SK-MEL-5 (cell line): ENCODE measurements around the gene DBP. TPM values are rescaled to one million over a fixed set of nuclear protein-coding genes. Genes with fewer than 3 reads are reported as not detected.
A peak's percentile ranks its signal among the peaks of the same experiment; 100 is the strongest.

Experiments
- DNase-seq: peaks from one replicate; pipeline ENCODE4 v3.0.0-alpha.2; 2016; ENCODE audit warnings: low read depth, low spot score
- in situ Hi-C: cut with HindIII; loops from 2 replicates; pipeline ENCODE4 v1.10.0; 2016; ENCODE audit warnings: low sequenced_read_pairs, high pct_unique_total_duplicates, low pct_unique_long_range_greater_than_20kb
- total RNA-seq: library from RNA; depleted of rRNA; stranded (reverse); fragments of >200 nt; shearing (Covaris generic); gene quantifications from 2 replicates; pipeline ENCODE4 v1.2.3, GENCODE V29; 2014

DBP gene
- total RNA-seq, 1 experiment from 2014 or later: 19.9 TPM

GRCh38 chr19:48646722-48647216, 9.6 kb upstream of the DBP start:
- in situ Hi-C loops: no loop called here
- DNase-seq: no peak

- in situ Hi-C loops: no loop called here
- DNase-seq: peak; percentile 87
Measured at GRCh38 chr19:48646001-48646721, 9.0 kb upstream of the DBP start, which contains the start of gene CA11. CA11 (minus strand) TSS chr19:48646187; CDS start chr19:48645632, 555 bp downstream.

DNA sequence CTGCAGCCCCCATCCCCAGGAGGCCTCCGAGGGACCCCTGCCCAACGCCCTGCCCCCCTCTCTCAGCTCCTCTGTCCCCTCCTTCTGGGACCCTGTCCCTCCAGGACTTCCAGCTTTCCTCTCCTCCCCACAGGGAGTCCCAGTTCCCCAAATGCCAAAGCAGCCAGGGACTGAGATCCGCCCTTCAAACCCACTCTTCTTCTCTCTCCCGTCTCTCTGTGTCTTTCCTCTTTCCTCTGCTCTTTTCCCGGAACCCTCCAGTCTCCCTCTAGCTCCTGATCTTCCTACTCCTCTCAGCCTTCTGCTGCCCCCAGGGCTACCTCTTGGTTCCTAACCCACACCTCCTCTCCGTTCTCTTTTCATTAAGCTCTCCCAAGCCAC, 8.4 kb upstream of the DBP start:
- DNase-seq: peak; percentile 44
- in situ Hi-C loops: no loop called here

GRCh38 chr19:48644839-48645619, 7.8 kb upstream of the DBP start:
- peak; percentile 79 for DNase-seq
- in situ Hi-C loops: no loop called here

DNA sequence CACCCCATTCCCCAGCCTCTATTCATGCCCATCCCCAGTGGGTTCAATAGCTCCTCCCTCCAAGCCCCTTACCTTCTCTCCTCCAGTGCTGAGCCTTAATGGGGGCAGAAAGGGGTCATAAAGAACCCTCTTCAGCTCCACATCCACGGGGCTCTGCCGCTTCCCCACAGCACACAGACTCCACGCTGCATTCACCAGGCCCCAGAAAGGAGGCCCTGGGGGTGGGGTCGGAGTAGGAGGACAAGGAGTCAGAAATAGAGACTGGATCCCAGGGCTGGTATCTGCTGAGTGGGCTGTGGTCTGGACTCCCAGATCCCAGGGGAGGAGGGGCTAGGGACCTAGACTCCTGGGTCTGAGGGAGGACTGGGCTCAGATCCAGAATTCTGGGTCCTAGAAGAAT, 7.2 kb upstream of the DBP start:
- DNase-seq: no peak
- in situ Hi-C loops: no loop called here

- no peak for DNase-seq
- in situ Hi-C loops: no loop called here
Measured at GRCh38 chr19:48642862-48643261, 5.7 kb upstream of the DBP start.

- no peak for DNase-seq
- in situ Hi-C loops: no loop called here
Measured at GRCh38 chr19:48641850-48642249, 4.7 kb upstream of the DBP start.

DNA sequence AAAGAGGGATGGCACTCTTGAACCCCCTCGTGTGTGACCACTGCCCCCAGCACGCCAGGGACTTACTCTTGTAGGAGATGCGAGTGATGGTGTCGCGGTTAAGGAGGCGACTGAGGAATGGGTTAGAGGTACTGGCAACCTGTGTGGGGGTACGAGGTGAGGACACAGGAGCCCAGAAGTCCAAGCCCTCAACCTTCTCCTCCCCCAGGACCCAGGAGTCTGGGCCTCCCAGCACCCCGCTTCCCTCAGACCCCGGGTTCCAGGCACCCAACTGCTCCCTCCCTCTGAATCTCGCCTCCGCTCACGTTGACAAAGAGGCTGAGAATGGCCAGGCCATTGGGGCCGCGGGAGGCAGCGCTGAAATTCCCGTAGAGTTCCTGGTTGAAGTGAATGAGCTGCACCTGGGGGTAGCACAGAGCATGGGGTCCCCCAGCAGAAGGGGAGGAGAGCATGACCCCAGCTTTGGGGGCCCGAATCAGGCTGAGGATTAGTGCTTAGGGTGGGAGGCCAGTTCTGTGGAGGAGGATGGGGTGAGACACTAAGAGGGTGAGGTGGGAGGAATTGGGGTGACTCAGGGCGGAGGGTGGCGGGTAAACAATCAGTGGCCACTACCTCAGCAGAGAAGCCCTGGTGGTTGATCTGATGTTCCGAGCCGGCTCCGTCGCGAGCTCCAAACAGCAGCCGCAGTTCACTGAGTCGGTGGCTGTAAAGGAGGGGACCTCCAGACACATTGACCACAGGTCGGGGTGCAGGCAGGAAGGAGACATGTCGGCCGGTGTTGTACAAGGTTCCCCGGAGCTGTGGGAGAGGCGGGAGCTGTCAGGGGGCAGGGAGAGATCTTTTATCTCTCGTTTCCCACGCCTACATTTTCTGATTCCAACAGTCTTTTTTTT, 2.5 kb upstream of the DBP start:
- in situ Hi-C loops: no loop called here

DNA sequence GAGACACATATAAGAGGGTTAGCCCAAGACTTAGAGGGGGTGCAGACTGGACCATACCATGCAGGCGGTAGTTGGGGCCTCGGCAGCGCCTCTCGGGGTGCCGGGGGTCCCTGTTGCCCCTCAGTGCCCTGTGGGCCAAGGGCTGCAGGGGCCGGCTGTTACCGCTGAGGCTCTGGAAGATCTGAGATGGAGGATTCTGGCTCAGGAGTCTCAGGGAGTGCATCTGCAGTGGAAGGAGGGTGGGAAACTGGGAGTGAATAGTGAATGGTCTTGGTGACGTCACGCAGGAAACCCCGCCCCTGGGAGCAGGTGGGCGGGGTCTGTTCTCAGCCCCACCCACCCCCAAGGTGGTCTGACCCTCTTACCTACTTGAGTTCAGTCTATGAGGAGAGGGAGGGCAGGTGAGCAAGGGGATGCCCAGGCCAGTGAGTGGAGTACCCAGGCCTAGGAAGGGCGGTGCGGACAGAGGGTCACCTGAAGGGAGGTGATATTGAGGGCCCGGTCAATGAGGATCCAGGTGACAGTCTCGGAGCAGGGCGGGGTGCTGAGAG, 1.7 kb upstream of the DBP start:
- in situ Hi-C loops: no loop called here
- DNase-seq: no peak

More for the DNA sequence above, 2.5 kb upstream of the DBP start:
- DNase-seq: no peak

GRCh38 chr19:48637948-48638830, 1.0 kb upstream of the DBP start:
- peak; percentile 94 for DNase-seq
- in situ Hi-C loops: no loop called here

DNA sequence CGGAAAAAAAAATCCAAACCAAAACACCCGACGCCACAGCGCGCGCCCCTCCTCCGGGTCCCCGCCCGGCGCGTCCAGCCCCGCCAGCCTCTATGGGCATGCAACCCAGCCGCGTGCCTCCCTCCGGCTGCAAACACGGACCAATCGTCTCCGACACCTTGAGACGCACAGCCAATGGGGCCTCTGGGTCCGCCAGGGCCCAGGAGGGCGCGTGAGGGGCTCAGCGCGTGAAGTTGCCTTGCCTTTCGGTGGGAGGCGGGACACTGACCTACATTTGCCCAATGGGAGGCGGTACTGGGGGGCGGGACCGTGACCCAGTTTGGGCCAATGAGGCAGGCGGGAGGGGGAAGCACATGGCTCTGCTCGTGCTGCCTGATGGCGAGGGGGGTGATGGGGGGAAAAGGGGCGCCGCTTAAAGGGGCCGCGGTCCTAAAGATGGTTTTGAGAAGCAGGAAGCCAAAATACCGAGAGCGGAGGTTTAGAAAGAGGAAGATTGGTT, 319 bp upstream of the DBP start:
- in situ Hi-C loops: no loop called here
- DNase-seq: peak; percentile 99

DNA sequence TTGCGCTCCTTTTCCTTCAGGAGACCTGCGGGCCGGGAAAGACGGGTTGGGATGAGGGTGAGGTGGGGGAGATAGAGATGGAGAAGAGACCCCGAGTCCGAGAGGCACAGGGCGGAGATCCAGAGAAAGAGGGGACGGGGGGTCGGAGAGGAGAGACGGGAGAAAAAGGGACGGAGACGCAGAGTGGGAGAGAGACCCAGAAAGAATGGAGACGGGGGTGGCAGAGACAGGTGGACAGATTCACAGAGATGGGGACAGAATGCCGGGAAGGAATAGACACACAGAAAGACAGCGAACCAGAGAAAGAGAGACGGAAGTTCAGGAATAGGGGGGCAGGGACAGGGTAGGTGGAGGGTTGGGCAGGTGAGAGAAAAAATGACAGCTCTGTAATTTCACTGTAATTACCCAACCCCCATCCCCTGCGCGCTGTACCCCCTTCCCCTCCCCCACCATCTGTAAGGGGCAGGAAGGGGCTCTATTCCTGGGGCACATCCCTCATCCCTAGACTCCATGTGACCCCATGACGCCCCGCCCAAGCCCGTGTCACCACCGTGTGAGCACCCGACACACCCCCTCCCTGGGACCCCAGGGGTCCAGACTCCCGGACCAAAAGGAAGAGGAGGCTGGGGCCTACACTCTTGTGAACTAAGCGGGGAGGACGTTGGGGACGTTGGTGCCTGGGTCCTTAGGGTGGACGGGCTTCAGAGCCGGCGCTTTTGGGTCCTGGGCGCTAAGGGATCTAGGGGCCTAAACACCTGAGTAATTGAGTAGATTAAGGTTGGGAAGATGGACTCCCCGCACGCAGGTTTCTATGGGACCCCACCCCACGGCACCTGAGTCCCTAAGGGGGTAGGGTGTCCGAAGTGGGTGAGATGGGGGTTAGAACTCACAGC, 967 bp downstream of the DBP start:
- in situ Hi-C loops: no loop called here
- no peak for DNase-seq

GRCh38 chr19:48635263-48635965, 1.8 kb downstream of the DBP start:
- in situ Hi-C loops: no loop called here

GRCh38 chr19:48634424-48635262, 2.5 kb downstream of the DBP start:
- in situ Hi-C loops: no loop called here
- DNase-seq: peak; percentile 96

More at GRCh38 chr19:48635263-48635965, 1.8 kb downstream of the DBP start:
- DNase-seq: peak; percentile 55
